22Rv1 (cell line): ENCODE results near the gene CST8.

ENCODE experiments used
- ZFX ChIP-seq: fragments of 450-650 bp; IDR thresholded peaks from 2 replicates; pipeline ENCODE4 v1.6.1; 2017; ENCODE audit warnings: antibody characterized with exemption, borderline replicate concordance
- TF ChIP-seq, protein P1 (sequence below): fragments of 450-650 bp; IDR thresholded peaks from 2 replicates; pipeline ENCODE4 v1.5.1; 2017; ENCODE audit warnings: mild to moderate bottlenecking

DNA sequence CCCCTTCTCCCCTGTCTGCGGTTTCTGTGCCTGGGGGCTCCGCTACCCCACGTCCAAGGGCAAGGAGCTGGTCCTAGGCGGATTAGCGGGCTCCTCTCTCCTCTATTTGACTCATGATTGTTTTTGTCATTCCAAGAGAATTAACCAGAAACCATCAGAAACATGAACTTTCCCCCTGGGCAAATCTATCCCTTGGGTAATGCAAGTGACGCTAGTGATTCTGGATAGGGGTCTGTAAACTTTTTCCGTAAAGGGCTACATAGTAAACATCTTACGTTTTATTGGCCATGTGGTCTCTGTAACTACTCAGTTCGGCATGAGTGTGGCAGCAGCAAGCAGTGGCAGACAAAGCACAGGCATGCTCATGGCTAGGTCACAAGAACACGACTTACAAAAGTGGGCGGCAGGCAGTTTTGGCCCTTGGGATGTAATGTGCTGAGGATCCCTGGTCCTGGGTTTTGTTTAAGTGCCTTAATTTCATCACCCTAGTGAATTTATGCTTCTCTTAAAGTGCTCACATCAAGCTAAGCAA, 38.9 kb upstream of the CST8 start:
- TF ChIP-seq, protein P1, sequence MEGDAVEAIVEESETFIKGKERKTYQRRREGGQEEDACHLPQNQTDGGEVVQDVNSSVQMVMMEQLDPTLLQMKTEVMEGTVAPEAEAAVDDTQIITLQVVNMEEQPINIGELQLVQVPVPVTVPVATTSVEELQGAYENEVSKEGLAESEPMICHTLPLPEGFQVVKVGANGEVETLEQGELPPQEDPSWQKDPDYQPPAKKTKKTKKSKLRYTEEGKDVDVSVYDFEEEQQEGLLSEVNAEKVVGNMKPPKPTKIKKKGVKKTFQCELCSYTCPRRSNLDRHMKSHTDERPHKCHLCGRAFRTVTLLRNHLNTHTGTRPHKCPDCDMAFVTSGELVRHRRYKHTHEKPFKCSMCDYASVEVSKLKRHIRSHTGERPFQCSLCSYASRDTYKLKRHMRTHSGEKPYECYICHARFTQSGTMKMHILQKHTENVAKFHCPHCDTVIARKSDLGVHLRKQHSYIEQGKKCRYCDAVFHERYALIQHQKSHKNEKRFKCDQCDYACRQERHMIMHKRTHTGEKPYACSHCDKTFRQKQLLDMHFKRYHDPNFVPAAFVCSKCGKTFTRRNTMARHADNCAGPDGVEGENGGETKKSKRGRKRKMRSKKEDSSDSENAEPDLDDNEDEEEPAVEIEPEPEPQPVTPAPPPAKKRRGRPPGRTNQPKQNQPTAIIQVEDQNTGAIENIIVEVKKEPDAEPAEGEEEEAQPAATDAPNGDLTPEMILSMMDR, result no peak
- no peak for TF ChIP-seq ZFX
